MM.1S (cell line): Measurements from ENCODE around the gene CD1C.

ENCODE experiments used
- DNase-seq: peaks from one replicate; pipeline ENCODE4 v3.0.0-alpha.2; 2015
- H2AFZ ChIP-seq: fragments of 300-600 bp; sonication (generic); 2 replicates; pipeline ENCODE4 v1.6.0; 2016; ENCODE audit warnings: antibody characterized with exemption, low read length
- H3F3A ChIP-seq: fragments of 300-600 bp; sonication (generic); 2 replicates; pipeline ENCODE4 v1.6.1; 2016; ENCODE audit warnings: mild to moderate bottlenecking, antibody characterized with exemption, low read length, moderate library complexity, mixed read lengths; ENCODE audit not compliant: insufficient read depth
- H3K27ac ChIP-seq: fragments of 300-600 bp; sonication (generic); 2 replicates; pipeline ENCODE4 v1.5.1; 2016; ENCODE audit warnings: mild to moderate bottlenecking, low read length
- H3K27me3 ChIP-seq: fragments of 300-600 bp; sonication (generic); replicated peaks from 2 replicates; pipeline ENCODE4 v1.6.0; 2016; ENCODE audit warnings: low read length; ENCODE audit not compliant: insufficient read depth
- H3K36me3 ChIP-seq: fragments of 300-600 bp; sonication (generic); replicated peaks from 2 replicates; pipeline ENCODE4 v1.6.1; 2016; ENCODE audit warnings: mild to moderate bottlenecking, low read length, mixed read lengths; ENCODE audit not compliant: insufficient read depth
- H3K4me1 ChIP-seq: fragments of 300-600 bp; sonication (generic); 2 replicates; pipeline ENCODE4 v1.6.1; 2016; ENCODE audit warnings: low read length, mixed read lengths
- H3K4me2 ChIP-seq: fragments of 300-600 bp; sonication (generic); 2 replicates; pipeline ENCODE4 v1.6.0; 2016; ENCODE audit warnings: low read depth, low read length
- H3K4me3 ChIP-seq: fragments of 300-600 bp; sonication (generic); 2 replicates; pipeline ENCODE4 v1.5.1; 2016; ENCODE audit warnings: low read length, mixed read lengths
- H3K79me2 ChIP-seq: fragments of 300-600 bp; sonication (generic); 2 replicates; pipeline ENCODE4 v1.6.1; 2016; ENCODE audit warnings: mixed run types, low read length, mixed read lengths
- H3K9ac ChIP-seq: fragments of 300-600 bp; sonication (generic); 2 replicates; pipeline ENCODE4 v1.6.1; 2016; ENCODE audit warnings: low read length, mixed read lengths
- H3K9me2 ChIP-seq: fragments of 300-600 bp; sonication (generic); replicated peaks from 2 replicates; pipeline ENCODE4 v1.6.1; 2016; ENCODE audit warnings: mild to moderate bottlenecking, low read length, mixed read lengths; ENCODE audit not compliant: insufficient read depth
- H3K9me3 ChIP-seq: fragments of 300-600 bp; sonication (generic); replicated peaks from 2 replicates; pipeline ENCODE4 v1.6.1; 2016; ENCODE audit warnings: mild to moderate bottlenecking, low read length, mixed read lengths; ENCODE audit not compliant: insufficient read depth
- H4K20me1 ChIP-seq: fragments of 300-600 bp; sonication (generic); 2 replicates; pipeline ENCODE4 v1.6.1; 2016; ENCODE audit warnings: mild to moderate bottlenecking, low read length, moderate library complexity, mixed read lengths; ENCODE audit not compliant: insufficient read depth
- EZH2 ChIP-seq: fragments of 300-600 bp; sonication (generic); optimal IDR thresholded peaks from 2 replicates; pipeline ENCODE3; 2017; ENCODE audit warnings: low read depth, mild to moderate bottlenecking, antibody characterized with exemption, low read length, mixed read lengths
- EZH2phosphoT487 ChIP-seq: fragments of 300-600 bp; sonication (generic); IDR thresholded peaks from 2 replicates; pipeline ENCODE4 v1.6.1; 2018; ENCODE audit warnings: antibody characterized with exemption, low read length
- TF ChIP-seq, protein P1 (sequence below): fragments of 300-600 bp; sonication (generic); IDR thresholded peaks from 2 replicates; pipeline ENCODE4 v1.5.1; 2016; ENCODE audit warnings: antibody characterized with exemption, low read length, mixed read lengths

The CD1C gene

DNA sequence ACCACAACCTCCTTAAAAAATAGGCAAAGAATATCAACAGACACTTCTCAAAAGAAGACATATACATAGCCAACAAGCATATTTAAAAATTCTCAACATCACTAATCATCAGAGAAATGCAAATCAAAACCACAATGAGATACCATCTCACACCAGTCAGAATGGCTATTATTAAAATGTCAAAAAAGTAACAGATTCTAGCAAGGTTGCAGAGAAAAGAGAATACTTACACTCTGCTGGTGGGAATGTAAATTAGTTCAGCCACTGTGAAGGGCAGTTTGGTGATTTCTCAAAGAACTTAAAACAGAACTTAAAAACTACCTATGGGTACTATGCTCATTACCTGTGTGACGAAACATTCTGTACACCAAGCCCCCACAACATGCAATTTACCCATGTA, 20.9 kb downstream of the CD1C start:
- H3K4me2 ChIP-seq = no peak overlapping the region

DNA sequence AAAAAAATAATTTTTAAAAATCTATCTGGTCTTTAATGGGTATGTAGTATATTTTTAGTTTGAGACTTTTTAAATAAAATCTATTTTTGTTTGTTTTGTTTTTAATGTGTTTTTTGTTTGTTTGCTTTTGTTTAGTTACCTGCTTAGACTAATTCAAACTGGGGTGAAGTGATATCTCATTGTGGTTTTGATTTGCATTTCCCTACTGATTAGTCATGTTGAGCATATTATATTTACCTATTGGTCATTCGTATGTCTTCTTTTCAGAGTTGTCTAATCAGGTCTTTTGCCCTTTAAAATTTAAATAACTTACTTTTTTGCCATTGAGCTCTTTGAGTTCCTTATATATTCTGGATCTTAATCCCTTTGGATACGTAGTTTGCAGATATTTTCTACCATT, 21.3 kb downstream of the CD1C start:
- Histone ChIP-seq H2AFZ (no peak overlapping the region), H3K9me2 (no peaks in the 10 kb centered on the region), H3K36me3 (no peaks in the 10 kb centered on the region), H3F3A (no peaks in the 10 kb centered on the region), H3K27me3 (no peaks in the 10 kb centered on the region), H3K9me3 (no peaks in the 10 kb centered on the region), H3K79me2 (no peaks in the 10 kb centered on the region), H3K4me3 (no peak overlapping the region), H3K27ac (no peak overlapping the region), H3K9ac (no peak overlapping the region), H3K4me2 (no peak overlapping the region), H3K4me1 (no peaks in the 10 kb centered on the region), H4K20me1 (no peaks in the 10 kb centered on the region)
- TF ChIP-seq EZH2phosphoT487 = no peak
- TF ChIP-seq, protein P1, sequence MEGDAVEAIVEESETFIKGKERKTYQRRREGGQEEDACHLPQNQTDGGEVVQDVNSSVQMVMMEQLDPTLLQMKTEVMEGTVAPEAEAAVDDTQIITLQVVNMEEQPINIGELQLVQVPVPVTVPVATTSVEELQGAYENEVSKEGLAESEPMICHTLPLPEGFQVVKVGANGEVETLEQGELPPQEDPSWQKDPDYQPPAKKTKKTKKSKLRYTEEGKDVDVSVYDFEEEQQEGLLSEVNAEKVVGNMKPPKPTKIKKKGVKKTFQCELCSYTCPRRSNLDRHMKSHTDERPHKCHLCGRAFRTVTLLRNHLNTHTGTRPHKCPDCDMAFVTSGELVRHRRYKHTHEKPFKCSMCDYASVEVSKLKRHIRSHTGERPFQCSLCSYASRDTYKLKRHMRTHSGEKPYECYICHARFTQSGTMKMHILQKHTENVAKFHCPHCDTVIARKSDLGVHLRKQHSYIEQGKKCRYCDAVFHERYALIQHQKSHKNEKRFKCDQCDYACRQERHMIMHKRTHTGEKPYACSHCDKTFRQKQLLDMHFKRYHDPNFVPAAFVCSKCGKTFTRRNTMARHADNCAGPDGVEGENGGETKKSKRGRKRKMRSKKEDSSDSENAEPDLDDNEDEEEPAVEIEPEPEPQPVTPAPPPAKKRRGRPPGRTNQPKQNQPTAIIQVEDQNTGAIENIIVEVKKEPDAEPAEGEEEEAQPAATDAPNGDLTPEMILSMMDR = no peak
- TF ChIP-seq EZH2 = no peak
- DNase-seq = no peak

More for the DNA sequence above, 20.9 kb downstream of the CD1C start:
- H3K79me2 ChIP-seq = no peaks in the 10 kb centered on the region
- no peak overlapping the region for H2AFZ ChIP-seq
- no peaks in the 10 kb centered on the region for H3K36me3 ChIP-seq
- H3K4me3 ChIP-seq = no peak overlapping the region
- H3K27me3 ChIP-seq = no peaks in the 10 kb centered on the region
- DNase-seq = no peak
- no peak overlapping the region for H3K9ac ChIP-seq
- no peaks in the 10 kb centered on the region for H3K4me1 ChIP-seq
- H3K9me3 ChIP-seq = no peaks in the 10 kb centered on the region
- H3K9me2 ChIP-seq = no peaks in the 10 kb centered on the region
- TF ChIP-seq, protein P1 = no peak
- no peak for TF ChIP-seq EZH2phosphoT487
- TF ChIP-seq EZH2 = no peak
- no peaks in the 10 kb centered on the region for H3F3A ChIP-seq
- no peak overlapping the region for H3K27ac ChIP-seq
- H4K20me1 ChIP-seq = no peaks in the 10 kb centered on the region

DNA sequence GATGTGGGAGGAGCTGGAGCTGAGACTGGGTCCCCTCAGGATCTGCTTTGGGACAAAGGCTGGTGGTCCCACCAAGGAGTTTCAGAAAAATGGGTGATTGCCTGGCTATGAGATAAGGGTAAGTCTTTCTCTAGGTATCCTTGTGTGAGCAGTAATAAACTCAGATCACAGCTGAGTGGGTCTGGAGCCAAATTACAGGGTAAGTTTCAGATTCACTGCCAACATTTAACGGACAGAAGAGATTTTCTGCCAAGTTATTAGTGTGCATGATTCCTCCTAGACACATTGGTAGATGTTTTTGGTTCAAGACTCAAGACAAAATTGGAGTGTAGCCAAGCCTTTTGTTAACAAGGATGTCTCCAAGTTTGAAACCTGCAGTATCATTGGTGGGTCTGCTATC, 34.1 kb downstream of the CD1C start:
- DNase-seq = no peak
- H3K4me1 ChIP-seq = no peaks in the 10 kb centered on the region
- no peaks in the 10 kb centered on the region for H4K20me1 ChIP-seq
- TF ChIP-seq EZH2phosphoT487 = no peak
- TF ChIP-seq EZH2 = no peak
- TF ChIP-seq, protein P1 = no peak
- no peaks in the 10 kb centered on the region for H3F3A ChIP-seq
- H3K79me2 ChIP-seq = no peaks in the 10 kb centered on the region
- no peaks in the 10 kb centered on the region for H3K9me2 ChIP-seq
- no peaks in the 10 kb centered on the region for H3K9me3 ChIP-seq
- no peaks in the 10 kb centered on the region for H3K27me3 ChIP-seq
- no peak overlapping the region for H3K27ac ChIP-seq
- H3K4me2 ChIP-seq = no peak overlapping the region
- no peak overlapping the region for H3K4me3 ChIP-seq
- H2AFZ ChIP-seq = no peak overlapping the region
- H3K9ac ChIP-seq = no peak overlapping the region
- H3K36me3 ChIP-seq = no peaks in the 10 kb centered on the region
